Activated CD4-positive, alpha-beta T cell treated with anti-CD3 and anti-CD28 coated beads, Interleukin-2, Interleukin-6, amounts not matched to agents 100 ng/mL and 50 ng/mL, durations not matched to agents 16 hours and 8 hours (primary cell): ENCODE results near the gene SCGN.

Source experiments
- DNase-seq: peaks from one replicate; pipeline ENCODE4 v3.0.0-alpha.2; 2020

Gene SCGN

DNA sequence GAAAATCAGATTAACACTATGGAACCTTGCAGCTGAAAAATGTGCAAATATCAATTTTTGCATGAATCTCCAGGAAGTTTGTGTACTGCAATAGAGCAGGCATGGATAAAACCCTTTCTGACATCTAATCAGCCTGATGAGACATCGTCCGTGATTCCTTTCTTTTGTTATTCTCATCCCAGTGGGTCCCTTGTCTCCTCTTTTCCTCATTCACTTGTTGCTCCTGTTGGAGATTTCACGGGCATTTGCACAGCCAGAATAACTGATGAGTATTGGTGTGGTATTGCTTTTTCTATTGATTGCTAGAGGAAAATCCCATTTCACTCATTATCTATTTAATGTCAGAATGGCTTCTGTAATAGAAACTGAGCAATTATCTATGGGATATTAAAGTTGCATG lies 39.9 kb downstream of the SCGN start:
- DNase-seq, result no peak

GRCh38 chr6:25692472-25692871 lies 40.5 kb downstream of the SCGN start:
- no peak for DNase-seq

GRCh38 chr6:25694366-25694765 lies 42.4 kb downstream of the SCGN start:
- no peak for DNase-seq

DNA sequence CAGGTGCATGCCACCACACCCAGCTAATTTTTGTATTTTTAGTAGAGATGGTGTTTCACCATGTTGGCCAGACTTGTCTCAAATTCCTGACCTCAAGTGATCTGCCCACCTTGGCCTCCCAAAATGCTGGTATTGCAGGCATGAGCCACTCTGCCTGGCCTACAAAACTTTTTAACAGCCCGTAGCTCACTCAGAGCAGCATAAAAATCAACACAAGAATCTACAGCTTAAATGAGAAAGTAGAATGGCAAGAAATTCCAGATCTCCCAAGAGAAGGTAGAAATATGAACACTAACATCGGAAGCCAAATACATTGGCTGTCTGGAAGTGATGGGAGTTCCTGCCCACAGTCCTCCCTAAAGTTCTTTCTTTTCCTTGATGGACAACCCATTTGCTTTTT lies 43.7 kb downstream of the SCGN start:
- DNase-seq, result no peak

DNA sequence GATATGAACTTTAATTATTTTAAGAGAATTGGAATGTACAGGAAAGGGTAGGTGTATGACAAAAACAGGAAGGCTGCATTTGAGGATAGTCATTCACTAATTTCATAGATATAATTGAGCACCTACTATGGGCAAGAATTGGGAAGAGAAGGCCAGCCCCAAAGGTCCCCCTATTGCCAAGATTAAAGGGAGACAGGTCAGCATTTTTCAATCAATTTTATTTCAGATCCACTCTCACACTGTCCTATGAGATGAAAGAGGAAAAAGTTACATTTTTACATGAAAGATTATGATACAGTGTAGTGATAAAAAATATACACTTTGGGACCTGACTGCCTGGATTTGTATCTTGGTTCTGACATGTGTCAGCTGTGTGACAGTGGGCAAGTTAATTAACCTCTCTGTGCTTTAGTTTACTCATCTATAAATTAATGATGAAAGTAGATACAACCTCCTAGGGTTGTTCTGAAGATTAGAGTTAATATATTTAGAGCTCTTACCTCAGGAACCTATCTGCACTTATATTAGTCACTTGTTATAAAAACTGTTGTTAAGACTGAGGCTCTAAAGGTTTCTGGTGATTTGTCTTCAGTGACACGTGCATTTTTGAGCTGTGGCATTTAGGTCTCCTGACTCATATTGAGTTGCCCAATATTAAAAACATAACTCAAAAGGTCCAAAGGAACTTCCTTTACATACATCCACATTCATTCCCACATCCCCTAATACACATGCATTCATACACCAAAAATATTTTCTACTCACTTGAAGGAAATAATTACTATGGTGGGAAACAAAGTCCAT lies 45.7 kb downstream of the SCGN start:
- no peak for DNase-seq

DNA sequence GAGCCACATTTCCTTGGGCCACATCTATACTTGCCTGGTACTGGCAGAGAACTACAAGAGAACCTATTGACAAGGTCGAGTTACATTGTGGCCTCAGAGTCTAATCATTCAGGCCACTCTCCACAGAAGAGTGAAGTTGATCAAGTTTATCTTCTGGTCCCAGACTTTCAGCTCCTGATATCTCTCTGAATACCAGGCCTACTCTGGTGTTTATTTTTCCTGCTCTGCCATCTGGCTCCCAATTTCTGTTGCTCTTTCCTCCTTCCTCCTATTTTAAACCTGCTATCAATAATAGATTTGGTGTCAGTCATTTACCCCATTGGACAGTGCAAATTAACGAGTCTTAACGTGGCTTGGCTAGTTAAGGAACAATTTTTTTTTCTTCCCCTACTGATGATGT lies 46.6 kb downstream of the SCGN start:
- DNase-seq, result no peak

DNA sequence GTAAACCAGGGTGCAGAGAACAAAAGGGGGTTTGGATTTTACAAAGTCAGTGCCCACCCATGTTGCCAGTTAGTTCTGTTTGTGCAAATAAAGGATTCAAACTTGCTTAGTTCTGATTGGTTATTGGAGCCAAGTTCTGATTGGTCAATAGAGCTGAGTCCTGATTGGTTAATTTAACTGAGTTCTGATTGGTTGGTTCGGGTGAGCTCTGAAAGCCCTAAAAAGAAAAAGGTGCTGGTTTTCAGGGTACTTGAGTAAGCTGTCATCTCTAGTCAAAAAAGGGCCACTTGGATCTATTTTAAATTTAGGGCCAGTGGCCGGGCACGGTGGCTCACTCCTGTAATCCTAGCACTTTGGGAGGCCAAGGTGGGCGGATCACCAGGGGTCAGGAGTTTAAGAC lies 47.6 kb downstream of the SCGN start:
- no peak for DNase-seq

DNA sequence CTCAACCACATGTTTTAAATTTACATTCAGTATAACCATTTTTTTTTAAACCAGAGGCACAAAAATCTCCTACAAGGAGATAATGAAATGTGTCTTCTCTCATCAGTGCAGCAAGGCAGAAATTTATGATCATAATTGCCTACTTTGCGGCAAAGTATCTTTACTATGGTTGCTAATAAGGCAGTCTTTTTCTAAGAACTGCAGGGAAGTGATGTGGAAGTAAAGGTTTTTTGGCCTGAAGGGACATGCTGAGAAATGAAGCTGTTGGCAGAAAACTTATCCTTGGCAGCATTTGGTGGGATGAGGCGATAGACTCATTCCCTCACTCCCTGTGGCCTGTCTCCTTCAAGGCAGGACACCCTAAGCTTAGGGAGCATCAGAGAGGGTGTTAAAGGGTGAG lies 48.7 kb downstream of the SCGN start:
- DNase-seq, result no peak

DNA sequence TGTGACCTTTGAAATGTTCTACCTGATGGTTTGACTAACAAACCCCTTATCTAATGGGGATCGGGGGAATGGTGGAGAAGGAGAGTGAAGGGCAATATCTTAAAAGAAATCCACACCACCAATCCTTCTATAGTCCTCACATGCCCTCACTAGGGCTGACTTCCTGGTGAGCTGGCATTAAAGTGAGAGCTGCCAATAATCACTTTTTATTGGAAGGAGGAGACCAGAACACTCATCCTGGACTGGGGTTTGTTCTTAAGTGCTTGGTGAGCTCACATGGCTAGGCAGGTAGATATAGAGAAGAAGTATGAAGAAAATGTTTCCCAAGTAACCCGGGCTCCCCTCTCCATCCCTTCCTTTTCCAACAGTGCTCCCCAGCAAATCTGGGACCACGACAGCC lies 49.8 kb downstream of the SCGN start:
- no peak for DNase-seq

GRCh38 chr6:25703005-25703404 lies 51.0 kb downstream of the SCGN start:
- DNase-seq, result no peak

DNA sequence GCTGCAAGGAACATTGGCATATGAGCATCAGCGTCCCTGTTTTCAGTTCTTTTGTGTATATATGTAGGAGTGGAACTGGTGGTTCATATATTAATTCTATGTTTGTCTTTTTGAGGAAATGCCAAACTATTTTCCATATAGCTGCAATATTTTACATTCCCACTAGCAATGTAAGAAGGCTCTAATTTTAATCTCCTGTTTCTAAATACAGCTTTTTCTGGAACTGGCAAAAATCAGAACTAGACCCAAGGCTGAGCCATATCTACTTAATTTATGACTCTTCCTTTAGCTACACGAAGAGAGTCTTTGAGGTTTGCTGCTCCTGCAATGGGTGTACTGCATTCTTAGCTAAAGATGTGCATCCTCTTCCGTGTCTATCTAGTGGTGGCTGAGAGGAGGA lies 52.0 kb downstream of the SCGN start:
- DNase-seq, result no peak

GRCh38 chr6:25706314-25707014 lies 54.4 kb downstream of the SCGN start:
- DNase-seq, result no peak

DNA sequence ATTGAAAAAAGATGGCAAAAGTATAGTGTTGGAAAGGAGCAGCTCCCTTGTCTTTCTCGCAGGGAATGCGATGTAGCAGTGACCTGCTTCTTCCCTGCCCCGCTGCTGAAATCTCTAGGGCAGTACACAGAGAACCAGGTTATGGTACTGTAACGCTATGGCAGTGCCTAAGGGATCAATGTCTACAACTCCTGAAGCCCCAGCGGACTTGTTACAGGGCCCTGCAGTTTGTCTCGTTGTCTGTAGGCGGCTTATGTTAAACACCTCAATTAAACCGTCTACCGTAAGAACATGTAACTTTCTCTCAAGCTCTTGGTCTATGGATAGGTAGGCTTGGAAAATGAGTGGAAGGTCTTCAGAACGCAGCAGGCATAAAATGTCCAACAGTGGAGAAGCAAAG lies 57.7 kb downstream of the SCGN start:
- DNase-seq, result no peak

- DNase-seq, result no peak
Observed at GRCh38 chr6:25710287-25710686, 58.3 kb downstream of the SCGN start.

DNA sequence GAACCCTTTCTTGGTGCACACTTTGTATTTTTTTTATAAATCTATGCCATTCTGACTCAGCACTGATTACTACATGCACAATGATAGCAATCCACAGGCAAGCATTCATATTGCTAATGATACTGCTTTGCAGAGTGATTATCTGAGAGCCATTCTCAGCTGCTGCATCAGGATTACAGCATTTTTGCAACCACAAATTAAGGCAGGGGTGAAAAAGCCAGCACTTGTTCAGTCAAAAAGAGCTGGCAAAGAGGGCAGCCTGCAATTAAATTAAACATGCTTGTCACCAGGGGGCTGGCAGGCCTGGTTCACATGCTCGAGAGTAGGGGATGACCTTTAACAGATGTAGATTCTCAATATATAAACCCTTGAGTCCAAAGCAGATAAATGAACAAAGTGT lies 61.8 kb downstream of the SCGN start:
- no peak for DNase-seq

- DNase-seq, result no peak
Observed at GRCh38 chr6:25714765-25715164, 62.8 kb downstream of the SCGN start.

DNA sequence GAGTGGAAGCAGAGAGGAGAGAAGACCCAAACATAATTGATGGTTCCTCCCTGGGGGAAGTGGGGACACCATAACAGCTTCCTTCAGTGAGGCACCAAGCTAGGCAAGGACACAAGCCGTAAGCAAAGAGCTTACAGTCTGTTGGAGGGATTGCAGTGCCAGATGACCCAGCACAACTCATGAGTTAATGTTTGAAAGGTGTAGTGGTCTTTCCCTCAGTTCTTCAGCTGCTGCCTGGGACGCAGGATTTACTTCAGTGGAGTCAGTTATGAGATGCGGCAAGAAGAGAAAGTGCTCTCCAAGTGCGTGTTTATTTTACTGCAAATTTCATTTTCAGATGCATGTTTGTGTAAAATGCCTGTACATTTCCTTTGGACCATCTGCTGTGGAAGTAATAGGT lies 63.8 kb downstream of the SCGN start:
- DNase-seq, result no peak

GRCh38 chr6:25717866-25718740 lies 66.1 kb downstream of the SCGN start:
- DNase-seq, result peak; percentile 40

DNA sequence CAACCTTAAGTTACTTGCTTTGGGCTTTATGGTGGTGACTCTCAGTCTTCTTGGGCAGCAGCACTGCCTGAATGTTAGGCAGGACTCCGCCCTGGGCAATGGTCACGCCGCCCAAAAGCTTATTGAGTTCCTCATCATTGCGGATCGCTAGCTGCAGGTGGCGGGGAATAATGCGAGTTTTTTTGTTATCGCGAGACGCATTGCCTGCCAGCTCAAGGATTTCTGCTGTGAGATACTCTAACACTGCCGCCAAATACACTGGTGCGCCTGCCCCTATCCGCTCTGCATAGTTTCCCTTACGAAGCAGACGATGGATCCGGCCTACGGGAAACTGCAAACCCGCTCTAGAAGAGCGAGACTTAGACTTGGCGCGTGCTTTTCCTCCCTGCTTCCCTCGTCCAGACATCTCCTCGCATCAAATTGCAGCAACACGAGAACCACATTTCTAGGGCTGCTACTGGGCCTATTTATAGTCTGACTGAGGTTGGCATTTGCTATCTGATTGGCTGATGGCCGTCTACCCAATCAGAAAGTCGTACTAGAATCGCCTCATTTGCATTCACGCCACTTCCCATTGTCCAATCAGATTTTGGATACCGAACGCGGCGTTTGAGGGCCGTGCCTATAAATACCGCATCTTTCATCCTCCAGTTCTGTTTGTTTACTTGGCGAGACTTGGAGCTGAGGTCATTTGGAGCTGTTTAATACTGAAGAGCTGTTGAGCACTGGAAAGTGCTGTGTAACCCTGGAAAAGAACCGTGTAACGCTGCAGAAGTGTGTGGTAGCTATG lies 74.3 kb downstream of the SCGN start:
- no peak for DNase-seq

- no peak for DNase-seq
Observed at GRCh38 chr6:25727028-25727427, 75.0 kb downstream of the SCGN start.

- DNase-seq, result no peak
Observed at GRCh38 chr6:25730907-25731306, 78.9 kb downstream of the SCGN start.

GRCh38 chr6:25731721-25732120 lies 79.7 kb downstream of the SCGN start:
- no peak for DNase-seq
